GM18868 (cell line): ENCODE results near the gene CTU2.
"Not testable (repeated sequence)": the region's sequence is repeated elsewhere in the genome, so short reads cannot be mapped to it uniquely, and the experiment has no call there.

Experiments
- ATAC-seq: cut with Tn5 transposase; IDR thresholded peaks from one replicate; pipeline ENCODE4 v1.9.1; 2021; ENCODE audit warnings: mild to moderate bottlenecking, moderate library complexity; ENCODE audit not compliant: unreplicated experiment

Gene CTU2

DNA sequence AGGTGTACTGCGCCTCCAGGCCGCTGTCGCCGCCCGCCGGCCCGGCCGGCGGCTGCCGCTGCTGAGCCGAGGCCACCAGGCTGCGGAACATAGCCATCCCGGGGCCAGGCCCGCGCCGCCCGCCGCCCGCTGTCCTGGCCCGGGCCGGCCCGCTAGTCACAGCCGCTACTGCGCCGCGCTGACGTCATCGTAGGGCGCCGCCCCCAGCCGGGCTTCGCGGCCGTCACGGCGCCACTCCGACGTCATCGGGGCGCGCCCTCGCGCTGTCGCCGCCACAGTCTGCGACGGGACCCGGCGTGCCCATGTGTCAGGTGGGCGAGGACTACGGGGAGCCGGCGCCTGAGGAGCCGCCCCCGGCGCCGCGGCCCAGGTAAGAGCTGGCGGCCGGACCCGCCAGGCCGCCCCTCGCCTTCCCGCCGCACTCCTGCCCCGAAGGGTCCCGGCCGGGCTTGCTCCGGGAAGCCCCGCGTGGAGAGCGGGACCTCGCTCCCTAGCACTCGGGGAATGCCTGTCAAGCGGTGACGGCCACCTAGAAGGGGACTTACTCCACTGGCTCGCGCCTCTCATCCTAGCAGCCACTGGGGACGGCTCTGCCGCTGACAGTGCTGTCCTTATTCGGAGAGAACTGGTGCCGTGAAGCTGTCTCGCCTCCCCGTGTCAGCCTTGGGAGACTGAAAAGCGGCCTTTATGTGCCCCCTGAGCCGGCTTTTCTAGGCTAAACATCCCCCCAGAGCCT is at the start of gene CTU2, which contains the start of gene RNF166:
Gene CTU2, plus strand, starts transcription at position 275 of the 736 bp plus-strand sequence. Its CDS starts 28 bp downstream, at position 303.
Gene RNF166, minus strand, starts transcription at position 180 of the 736 bp plus-strand sequence. Its CDS starts 83 bp downstream, at position 97.
- peak; percentile 75 for ATAC-seq

DNA sequence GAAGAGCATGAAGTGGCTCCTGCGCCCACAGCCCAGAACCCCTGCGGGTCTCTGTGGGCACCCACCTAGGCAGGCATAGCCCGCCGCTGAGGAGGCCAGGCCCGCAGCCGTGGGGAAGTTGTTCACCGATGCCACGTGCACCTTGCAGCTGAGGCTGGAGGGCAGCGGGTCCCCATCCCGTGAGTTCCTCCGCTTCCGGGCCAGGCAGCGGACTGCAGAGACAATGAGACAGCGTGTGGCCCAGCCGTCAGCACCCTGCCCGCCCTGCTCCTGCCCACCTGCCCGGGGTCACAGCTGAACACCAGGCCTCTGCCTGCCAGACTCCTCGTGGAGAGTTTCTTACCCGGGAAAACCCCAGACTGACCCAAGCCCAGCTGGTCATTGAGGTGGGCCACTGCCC is 48.9 kb upstream of the CTU2 start:
- ATAC-seq: no peak

DNA sequence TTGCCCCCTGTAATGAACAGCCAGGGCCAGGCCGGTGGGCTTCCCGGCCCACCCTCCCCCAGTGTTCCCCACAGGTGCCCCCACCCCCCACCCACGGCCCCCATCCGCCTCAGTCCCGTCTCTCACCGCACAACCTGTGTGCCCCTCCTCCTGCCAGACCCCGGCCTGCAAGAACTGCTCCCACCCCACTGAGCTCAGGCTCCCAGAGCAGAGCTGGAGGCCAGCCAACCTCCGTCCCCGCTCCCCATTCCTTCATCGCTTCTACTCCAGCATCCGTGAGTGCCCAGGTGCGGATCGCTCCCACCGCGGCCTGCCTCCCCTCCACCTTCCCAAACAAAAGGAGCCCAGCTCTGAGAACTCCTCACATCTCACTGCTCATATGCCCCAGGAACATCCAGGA is 47.6 kb upstream of the CTU2 start:
- no peak for ATAC-seq

GRCh38 chr16:88659160-88659559 is 47.1 kb upstream of the CTU2 start:
- ATAC-seq: no peak

DNA sequence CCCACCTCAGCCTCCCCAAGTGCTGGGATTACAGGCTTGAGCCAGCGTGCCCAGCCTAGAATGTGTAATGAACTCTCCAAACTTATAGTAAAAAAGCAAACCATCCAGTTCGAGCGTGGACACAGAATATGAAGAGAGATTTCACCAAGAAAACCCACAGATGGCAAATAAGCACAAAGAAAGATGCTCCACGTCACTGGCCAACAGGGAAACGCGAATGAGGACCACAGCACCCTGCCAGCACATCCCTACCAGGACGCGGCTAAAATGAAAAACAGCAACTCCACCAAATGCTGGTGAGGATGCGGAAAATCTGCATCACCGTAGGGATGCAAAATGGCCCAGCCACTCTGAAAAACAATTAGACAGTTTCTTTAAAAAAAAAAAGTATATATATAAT is 44.8 kb upstream of the CTU2 start:
- no peak for ATAC-seq

- no peak for ATAC-seq
These were observed 44.0 kb upstream of the CTU2 start for GRCh38 chr16:88662222-88662842.

DNA sequence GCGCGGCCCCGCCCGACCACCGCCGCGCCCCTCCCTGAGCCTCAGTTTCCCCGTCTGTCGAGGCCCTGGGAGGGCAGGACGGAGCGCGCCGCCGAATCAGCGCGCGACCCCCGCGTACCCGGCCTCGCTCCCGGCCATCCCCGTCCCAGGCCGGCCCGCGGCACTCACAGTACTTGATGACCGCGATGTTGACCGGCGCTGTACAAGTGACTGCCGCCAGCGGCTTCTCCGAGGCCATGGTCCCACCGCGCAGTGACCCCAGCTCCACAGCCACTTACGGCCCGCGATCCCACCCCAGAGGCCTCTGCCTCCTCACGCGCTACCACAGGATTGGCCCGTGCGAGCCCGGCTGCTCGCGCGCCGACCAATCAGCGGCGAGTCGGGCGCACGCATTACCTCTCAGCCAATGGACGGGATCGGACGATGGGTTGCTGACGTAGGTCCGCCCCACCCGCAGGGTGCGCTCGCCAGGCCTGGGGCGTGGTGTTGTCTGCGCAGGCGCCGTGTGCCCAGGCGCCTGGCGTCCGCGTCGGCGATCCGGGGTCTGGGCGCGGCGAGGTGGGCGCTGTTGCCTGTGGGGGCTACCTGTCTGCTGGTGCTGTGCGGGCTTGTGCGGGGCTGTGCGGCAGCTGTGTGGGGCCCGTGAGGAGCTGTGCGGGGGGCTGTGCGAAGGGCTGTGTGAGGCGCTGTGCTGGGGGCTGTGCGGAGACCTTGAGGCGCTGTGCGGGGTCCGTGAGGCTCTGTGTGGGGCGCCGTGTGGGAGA is 43.3 kb upstream of the CTU2 start, which contains the start of gene MVD:
Gene MVD, minus strand, starts transcription at position 249 of the 764 bp plus-strand sequence. Its CDS starts 11 bp downstream, at position 238.
- peak; percentile 94 for ATAC-seq

DNA sequence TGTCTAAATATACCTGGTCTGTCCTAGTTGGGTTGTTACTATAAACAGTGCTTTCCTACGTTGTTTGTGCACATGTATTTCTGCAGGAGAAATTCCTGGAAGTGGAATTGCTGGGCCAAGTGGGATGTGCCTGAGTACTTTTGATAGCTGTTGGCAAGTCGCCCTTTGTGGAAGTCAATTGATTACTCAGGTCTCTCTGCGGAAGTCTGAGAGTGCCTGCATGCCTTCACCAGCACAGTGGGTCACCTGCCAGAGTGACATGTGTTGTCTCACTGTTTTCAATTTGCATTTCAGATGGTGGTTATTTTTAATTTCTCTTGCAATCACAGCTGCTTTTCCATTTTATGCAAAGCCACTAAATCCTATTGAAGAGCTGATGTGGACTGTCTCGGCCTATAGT is 41.2 kb upstream of the CTU2 start:
- ATAC-seq: no peak

- ATAC-seq: no peak
These were observed 40.7 kb upstream of the CTU2 start for GRCh38 chr16:88665570-88665969.

- no peak for ATAC-seq
These were observed 38.8 kb upstream of the CTU2 start for GRCh38 chr16:88667461-88667860.

GRCh38 chr16:88669493-88669892 is 36.8 kb upstream of the CTU2 start:
- not testable (repeated sequence) for ATAC-seq

DNA sequence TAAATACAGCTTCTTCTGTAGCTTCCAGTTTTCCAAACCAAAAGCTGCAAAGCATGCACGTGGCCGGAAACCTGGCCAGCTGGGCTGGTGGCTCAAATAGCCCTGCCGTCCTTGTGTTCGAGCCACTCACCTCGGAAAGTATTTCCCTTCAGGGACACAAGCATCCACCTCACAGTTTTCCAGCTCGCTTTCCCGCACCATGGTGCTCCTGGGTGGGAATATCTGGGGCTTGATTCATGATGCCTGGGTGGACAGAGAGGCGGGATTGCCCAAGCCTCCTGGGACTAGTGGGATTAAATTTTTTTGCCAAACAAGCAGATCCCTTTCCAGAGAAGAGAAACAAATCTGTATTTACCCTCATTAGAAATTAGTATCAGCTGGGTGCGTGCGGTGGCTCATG is 36.3 kb upstream of the CTU2 start:
- ATAC-seq: no peak

DNA sequence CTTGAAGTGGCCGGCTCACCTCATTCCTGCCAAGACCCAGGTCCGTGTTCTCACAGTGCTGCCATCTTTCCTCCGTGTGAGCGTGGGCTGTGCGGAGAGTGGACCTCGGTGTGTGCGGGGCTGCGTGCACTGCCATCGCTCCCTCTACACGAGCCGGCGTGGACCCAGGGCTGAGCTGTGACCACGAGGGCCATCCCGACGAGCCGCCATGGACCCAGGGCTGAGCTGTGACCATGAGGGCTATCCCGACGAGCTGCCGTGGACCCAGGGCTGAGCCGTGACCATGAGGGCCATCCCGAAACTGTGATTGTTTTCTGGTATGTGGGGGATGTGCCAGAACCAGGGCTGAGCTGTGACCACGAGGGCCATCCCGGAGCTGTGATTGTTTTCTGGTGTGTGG is 34.5 kb upstream of the CTU2 start:
- no peak for ATAC-seq

DNA sequence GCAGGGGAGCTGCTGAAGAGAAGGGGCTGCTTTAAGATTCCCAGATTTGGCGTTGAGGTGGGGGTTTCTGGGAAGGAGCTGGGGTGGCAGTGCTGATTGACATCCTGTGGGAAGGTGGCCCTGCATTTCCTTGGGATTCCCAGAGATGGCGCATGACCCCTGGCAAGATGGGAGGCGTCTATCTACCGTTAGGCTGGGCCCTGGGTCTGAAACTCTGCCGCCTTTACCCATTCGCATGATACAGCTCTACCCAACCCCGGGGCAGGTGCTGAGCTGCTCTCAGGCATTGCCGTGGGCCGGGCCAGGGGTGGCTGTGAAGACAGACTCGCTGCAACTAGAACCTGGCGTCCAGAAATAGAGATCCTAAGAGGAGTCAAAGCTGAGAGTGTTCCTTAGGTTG is 33.5 kb upstream of the CTU2 start:
- ATAC-seq: no peak

DNA sequence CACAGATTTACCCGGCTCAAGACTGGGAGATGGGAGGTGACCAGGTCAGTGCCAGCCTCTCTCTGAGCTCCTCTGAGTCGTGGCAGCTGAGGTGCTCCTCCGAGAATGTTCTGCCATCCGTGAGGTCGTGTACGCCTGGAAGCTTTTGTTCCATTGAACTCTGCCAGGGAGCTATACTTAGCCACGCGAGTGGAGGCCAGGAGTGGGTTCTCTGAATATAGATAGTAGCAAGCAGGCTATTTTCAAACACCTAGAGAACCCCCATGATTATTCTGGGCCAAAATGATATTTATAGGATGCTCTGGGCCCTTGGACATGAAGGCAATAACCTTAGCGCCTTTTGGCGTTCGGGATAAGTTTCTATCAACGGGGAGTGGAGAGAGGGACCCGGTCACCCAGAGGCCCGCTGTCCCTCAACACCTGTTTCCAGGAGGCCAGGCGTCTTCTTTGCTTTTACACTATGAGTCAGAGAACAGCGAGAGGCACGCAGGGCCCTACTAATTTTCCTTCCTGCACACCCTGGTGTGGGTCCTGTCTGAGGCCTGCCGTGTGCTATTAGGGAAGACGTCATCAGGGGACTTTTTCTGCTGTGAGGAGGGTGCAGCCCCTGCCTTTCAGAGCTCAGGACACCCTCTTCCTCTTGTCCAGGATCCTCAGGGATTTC is 32.5 kb upstream of the CTU2 start:
- ATAC-seq: no peak

DNA sequence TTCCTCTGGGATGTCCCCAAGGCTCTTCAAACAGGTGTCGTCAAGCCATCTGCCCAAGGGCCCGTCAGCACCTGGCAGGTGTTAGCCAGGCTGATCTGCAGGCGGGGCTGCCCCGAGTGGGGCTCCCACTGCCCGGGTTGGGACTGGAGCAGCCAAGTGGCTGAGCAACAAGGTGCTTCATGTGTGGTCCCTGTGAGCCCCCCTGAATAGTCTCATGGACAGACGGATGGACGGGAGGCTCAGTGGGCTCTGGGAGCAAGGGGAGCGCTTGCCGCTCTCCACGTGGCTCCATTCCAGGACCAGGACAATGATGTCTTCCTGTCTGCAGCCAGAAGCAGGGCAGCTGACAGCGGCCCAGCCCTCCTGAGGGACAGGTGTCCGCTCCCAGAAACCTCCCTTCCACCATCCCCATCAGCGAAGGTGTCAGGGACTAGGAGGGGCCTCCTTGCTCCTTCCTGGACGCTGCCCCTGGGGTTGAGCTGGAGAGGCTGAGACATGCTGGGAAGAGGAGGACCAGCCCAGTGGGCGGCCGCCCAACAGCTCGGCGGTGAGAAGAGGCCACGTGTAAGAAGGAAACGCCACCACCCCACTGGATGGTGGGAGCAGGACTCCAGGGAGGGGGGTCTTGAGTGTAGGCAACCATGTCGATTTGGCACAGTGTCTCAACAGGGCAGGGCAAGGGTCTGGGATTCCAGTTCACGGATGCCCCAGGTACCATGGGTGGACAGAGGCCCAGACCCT is 29.6 kb upstream of the CTU2 start:
- no peak for ATAC-seq

DNA sequence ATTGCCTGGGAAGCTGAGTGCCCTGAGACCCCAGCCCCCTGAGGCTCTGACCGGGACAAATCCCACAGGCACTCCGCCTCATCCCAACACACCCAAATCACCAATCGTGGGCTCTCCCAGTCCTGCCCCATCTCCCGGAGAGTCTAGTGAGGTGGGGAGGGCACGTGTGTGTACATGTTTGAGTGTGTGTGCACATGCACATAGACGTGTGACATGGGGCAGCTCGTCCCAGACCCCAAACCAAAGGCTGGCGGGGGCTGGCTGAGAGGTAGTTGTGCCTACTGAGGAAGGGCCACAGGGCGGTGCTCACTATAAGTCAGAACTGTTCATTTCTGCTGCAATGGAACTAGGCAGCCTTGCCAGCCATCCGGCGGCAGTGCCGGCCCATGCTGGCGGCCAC is 28.6 kb upstream of the CTU2 start:
- no peak for ATAC-seq

DNA sequence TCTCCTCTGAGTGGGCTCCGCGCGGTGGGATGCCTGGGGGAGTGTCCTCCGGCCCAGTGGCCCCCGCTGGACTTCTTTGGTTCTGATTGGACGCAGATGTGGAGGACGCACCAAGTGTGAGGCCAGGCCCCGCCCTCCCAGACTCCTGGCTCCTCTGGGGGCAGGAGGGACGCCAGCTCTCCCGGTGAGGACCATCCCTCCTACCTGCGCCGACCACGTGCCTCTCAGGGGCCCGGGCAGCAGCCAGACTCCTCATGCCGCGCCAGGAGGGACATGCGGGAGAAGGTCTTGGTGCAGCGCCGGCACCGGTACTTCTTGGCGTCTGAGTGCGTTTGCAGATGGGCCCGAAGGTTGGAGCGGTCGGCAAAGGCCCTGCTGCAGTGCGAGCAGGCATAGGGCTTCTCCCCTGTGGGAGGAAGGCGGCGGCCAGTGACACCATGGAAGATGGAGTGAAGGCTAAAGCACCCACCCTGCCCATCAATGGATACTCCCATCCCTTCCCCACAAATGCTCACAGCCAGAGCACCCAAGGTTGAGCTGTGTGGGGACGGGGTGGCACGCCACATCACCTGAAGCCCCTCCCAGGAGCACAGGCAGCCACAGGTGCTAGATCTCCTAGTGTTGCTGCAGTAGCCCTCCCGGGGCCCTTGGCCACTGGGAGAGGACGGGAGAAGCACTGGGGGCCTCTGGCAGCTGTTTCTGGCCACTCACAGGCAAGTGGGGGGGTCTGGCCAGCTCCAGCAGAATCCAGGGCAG is 27.9 kb upstream of the CTU2 start:
- ATAC-seq: no peak

GRCh38 chr16:88680554-88681083 is 25.7 kb upstream of the CTU2 start:
- ATAC-seq: no peak
